ENCODE measurements around the gene STXBP1.
A peak's percentile ranks its signal among the peaks of the same experiment; 100 is the strongest.

The STXBP1 gene

GRCh38 chr9:127716412-127716811, 104.3 kb downstream of the STXBP1 start:
- DNase-seq, result no peak

GRCh38 chr9:127717766-127718165, 105.7 kb downstream of the STXBP1 start:
- DNase-seq, result no peak

GRCh38 chr9:127720031-127720864, 108.2 kb downstream of the STXBP1 start:
- no peak for DNase-seq

- no peak for DNase-seq
Observed at GRCh38 chr9:127720865-127721227, 108.8 kb downstream of the STXBP1 start.

GRCh38 chr9:127721391-127721821, 109.3 kb downstream of the STXBP1 start:
- DNase-seq, result peak; percentile 34

GRCh38 chr9:127722055-127722745, 110.1 kb downstream of the STXBP1 start:
- DNase-seq, result peak; percentile 42

GRCh38 chr9:127723013-127723412, 110.9 kb downstream of the STXBP1 start:
- no peak for DNase-seq

GRCh38 chr9:127723444-127723843, 111.4 kb downstream of the STXBP1 start:
- no peak for DNase-seq

- DNase-seq, result no peak
Observed at GRCh38 chr9:127724012-127724411, 111.9 kb downstream of the STXBP1 start.

GRCh38 chr9:127726871-127727270, 114.8 kb downstream of the STXBP1 start:
- DNase-seq, result no peak

- DNase-seq, result no peak
Observed at GRCh38 chr9:127728808-127729207, 116.7 kb downstream of the STXBP1 start.

- DNase-seq, result no peak
Observed at GRCh38 chr9:127729522-127730256, 117.6 kb downstream of the STXBP1 start.

GRCh38 chr9:127730262-127730661, 118.2 kb downstream of the STXBP1 start:
- no peak for DNase-seq

GRCh38 chr9:127730799-127731410, 118.8 kb downstream of the STXBP1 start:
- DNase-seq, result no peak

- DNase-seq, result no peak
Observed at GRCh38 chr9:127731938-127732337, 119.9 kb downstream of the STXBP1 start.

GRCh38 chr9:127732444-127732843, 120.4 kb downstream of the STXBP1 start:
- no peak for DNase-seq

- no peak for DNase-seq
Observed at GRCh38 chr9:127733614-127734013, 121.5 kb downstream of the STXBP1 start.

- DNase-seq, result no peak
Observed at GRCh38 chr9:127734247-127734746, 122.2 kb downstream of the STXBP1 start.

- DNase-seq, result peak; percentile 91
Observed at GRCh38 chr9:127734747-127735529, 122.9 kb downstream of the STXBP1 start, which contains the start of gene TOR2A. TSS of gene TOR2A (minus strand) at chr9:127735294. CDS start at chr9:127735270, 24 bp downstream.

GRCh38 chr9:127735530-127736185, 123.6 kb downstream of the STXBP1 start:
- no peak for DNase-seq

GRCh38 chr9:127738666-127739065, 126.6 kb downstream of the STXBP1 start:
- no peak for DNase-seq
